22Rv1 (cell line): ENCODE results near the gene DPP3.

ENCODE experiments used
- H3K27ac ChIP-seq: fragments of 450-650 bp; 2 replicates; pipeline ENCODE4 v1.5.1; 2017
- ZFX ChIP-seq: fragments of 450-650 bp; IDR thresholded peaks from 2 replicates; pipeline ENCODE4 v1.6.1; 2017; ENCODE audit warnings: antibody characterized with exemption, borderline replicate concordance
- TF ChIP-seq, protein P1 (sequence below): fragments of 450-650 bp; IDR thresholded peaks from 2 replicates; pipeline ENCODE4 v1.5.1; 2017; ENCODE audit warnings: mild to moderate bottlenecking

The DPP3 gene

DNA sequence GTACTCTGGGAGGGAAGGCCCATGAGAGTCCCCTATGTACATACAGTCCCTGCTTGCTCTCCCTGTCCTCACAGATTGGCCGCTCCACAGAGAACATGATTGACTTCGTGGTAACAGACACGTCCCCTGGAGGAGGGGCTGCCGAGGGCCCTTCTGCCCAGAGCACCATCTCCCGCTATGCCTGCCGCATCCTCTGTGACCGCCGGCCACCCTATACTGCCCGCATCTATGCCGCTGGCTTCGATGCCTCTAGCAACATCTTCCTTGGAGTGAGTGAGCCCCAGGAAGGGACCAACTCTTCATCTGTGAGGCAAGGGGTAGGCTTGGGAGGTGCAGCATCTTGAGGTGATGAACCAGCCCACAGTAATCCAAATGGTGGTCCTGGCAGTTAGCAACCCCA is 7.1 kb upstream of the DPP3 start:
- H3K27ac ChIP-seq: no peak overlapping the region
- TF ChIP-seq, protein P1, sequence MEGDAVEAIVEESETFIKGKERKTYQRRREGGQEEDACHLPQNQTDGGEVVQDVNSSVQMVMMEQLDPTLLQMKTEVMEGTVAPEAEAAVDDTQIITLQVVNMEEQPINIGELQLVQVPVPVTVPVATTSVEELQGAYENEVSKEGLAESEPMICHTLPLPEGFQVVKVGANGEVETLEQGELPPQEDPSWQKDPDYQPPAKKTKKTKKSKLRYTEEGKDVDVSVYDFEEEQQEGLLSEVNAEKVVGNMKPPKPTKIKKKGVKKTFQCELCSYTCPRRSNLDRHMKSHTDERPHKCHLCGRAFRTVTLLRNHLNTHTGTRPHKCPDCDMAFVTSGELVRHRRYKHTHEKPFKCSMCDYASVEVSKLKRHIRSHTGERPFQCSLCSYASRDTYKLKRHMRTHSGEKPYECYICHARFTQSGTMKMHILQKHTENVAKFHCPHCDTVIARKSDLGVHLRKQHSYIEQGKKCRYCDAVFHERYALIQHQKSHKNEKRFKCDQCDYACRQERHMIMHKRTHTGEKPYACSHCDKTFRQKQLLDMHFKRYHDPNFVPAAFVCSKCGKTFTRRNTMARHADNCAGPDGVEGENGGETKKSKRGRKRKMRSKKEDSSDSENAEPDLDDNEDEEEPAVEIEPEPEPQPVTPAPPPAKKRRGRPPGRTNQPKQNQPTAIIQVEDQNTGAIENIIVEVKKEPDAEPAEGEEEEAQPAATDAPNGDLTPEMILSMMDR: no peak
- TF ChIP-seq ZFX: no peak

DNA sequence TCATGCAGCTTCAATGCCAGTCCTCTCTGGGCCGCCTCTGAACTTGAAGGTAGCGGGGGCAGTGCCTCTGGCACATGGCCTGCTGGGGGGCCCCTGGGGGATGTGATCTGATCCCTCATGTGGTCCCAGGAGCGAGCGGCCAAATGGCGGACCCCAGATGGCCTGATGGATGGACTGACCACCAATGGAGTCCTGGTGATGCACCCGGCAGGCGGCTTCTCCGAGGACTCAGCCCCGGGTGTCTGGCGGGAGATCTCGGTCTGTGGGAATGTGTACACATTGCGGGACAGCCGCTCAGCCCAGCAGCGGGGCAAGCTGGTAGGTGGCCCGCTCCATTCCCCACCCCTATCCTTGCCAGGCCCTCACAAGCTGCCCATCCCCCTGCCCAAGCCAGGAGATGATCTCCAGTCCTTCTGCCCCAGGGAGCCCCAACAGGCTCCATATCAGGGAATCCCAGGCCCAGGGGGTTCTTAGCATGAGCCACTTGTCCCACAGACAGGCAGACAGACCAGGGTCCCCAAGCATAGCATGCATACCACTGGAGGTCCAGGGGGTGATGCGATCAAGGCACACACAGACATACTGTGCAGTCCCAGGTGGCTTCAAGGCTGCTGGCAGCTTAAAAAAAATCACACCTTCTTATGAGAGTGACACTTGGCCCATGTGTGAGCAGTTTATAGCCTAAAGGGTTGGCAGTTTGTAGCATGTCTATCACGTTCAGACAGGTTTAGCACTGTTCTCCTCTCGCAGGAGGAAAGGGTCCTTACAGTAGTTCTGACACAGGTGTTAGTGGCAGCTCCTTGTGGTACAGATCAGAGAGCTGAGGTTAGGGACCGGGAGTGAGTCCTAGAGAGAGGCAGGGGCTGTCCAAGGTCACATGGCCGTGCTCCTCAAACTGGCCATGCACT is 6.4 kb upstream of the DPP3 start:
- no peak for TF ChIP-seq ZFX
- no peak overlapping the region for H3K27ac ChIP-seq

DNA sequence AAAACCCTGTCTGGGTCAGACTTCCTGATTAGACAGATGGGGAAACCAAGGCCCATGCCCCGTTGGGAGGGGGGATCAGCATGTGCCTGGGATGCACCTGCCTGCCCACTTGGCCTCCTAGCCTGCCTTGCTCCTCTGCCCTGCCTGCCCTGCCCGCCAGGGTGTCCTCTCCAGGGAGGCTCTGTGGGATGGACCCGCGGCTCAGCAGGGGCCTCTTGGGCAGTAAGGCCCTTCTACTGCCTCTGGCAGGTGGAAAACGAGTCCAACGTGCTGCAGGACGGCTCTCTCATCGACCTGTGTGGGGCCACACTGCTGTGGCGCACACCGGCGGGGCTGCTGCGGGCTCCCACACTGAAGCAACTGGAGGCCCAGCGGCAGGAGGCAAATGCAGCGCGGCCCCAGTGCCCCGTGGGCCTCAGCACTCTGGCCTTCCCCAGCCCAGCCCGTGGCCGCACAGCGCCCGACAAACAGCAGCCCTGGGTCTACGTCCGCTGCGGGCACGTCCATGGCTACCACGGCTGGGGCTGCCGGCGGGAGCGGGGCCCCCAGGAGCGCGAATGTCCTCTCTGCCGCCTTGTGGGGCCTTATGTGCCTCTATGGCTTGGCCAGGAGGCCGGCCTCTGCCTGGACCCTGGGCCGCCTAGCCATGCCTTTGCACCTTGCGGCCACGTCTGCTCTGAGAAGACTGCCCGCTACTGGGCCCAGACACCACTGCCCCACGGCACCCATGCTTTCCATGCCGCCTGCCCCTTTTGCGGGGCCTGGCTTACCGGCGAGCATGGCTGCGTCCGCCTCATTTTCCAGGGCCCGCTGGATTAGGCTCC is 4.7 kb upstream of the DPP3 start:
- TF ChIP-seq, protein P1: no peak
- TF ChIP-seq ZFX: no peak
- H3K27ac ChIP-seq: no peak overlapping the region

DNA sequence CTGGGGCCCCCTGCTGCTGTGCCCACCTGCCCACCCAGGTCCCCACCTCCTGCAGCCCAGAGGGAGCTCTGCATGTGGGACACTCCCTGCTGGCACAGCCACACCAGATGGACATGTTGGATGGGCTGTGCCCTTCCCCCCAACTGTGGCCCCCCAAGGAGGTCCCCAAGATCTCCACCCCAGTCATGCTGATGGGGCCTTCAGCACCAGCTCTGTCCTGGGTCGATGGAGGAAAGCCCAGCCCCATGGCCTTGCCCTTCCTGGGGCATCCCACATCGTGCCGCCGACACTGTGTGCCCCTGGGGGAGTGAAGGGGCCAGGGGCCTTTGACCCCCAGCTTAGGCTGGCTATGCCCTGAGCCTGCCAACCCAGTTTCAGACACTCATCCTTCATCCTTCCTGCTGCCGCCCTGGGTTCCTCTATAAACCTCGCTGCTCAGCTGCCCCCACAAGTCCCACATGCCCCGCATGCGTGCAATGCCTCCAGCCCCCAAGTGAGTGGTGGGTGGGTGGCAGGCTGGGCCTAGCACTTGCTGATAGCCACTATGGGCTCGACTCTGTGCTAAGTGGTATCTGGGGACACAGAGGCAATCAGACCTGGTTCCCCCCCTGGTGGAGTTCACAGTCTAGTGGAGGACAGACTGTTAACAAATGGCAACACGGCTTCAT is 3.9 kb upstream of the DPP3 start:
- TF ChIP-seq, protein P1: no peak
- TF ChIP-seq ZFX: no peak
- H3K27ac ChIP-seq: peak overlapping the region; percentile 29; the same call in 1 of the 2 replicates

DNA sequence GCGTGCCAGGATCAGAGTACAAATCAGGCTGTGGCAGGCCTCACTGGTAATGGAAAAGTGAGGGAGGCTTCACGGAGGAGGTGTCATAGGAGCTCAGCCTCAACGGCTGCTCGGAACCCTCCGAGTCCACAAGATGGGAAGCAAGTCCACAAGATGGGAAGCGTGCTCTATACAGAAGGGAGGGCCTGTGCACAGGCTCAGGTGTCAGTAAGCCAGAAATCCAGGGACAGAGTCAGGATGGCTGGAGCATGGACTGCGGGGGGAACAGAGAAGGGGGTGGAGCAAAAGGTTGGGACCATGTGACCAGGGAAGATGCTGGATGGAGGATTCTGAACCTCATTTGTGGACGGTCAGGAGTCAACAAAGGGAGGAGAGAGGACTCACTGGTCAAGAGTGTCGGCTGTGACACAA is 3.4 kb upstream of the DPP3 start:
- TF ChIP-seq, protein P1: no peak
- TF ChIP-seq ZFX: no peak
- peak overlapping the region; percentile 29; the same call in 1 of the 2 replicates for H3K27ac ChIP-seq

DNA sequence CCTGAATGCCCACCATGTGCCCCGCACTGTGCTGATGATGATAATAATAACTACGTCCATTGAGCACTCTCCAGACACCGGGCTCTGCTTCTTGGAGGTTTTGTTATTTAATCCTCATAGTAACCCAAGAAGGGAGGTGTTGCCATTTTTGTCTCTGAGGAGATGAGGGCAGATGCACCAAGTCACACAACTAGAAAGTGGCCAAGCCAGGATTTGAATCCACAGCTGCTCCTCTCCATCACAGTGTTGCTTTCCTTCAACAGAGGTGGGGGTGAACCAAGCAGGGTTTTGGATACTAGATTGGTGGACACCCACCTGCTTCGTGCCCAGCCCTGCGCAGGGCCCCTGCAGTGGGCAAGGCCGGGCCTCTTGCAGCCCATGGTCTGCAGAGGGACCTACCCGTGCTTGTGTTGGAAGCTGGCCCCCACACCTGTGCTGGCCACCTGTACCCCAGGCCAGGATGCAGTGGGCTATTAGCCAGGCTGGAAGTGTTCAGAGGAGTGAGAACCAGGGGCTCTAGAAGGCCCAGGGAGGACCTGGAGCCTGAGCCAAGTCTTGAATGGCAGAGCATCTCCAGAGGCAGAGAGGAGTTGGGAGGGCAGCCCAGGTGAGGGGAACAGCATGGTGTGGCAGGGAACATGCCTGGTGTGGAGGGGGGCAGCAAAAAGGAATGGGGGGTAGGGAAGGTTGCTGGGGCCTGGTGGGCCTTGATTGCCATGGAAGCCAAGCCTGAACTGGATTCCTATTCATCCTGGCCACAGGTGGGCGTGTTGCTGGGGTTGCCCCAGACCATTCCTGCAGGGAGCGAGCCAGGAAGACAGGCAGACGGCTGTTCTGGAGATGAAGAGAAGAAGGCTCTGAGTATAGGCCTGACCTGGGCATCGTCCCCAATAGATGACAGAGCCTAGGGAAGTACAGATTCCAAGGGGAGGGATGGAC is 2.7 kb upstream of the DPP3 start:
- peak overlapping the region; percentile 29; the same call in 1 of the 2 replicates for H3K27ac ChIP-seq
- no peak for TF ChIP-seq ZFX
- TF ChIP-seq, protein P1: no peak
